GM23248 (cell line): ENCODE results near the gene RUNX3.

ENCODE experiments used
- EZH2 ChIP-seq: fragments of 200-600 bp; sonication (generic); IDR thresholded peaks from 2 replicates; pipeline ENCODE4 v1.6.1; 2018; ENCODE audit warnings: antibody characterized with exemption, mild to moderate bottlenecking; ENCODE audit not compliant: insufficient read depth, poor library complexity, severe bottlenecking
- EZH2phosphoT487 ChIP-seq: fragments of 200-600 bp; sonication (generic); IDR thresholded peaks from 2 replicates; pipeline ENCODE4 v1.6.1; 2018; ENCODE audit warnings: antibody characterized with exemption, moderate library complexity, mild to moderate bottlenecking, low read depth; ENCODE audit not compliant: insufficient read depth

GRCh38 chr1:24858277-24858676 lies 71.8 kb downstream of the RUNX3 start:
- TF ChIP-seq EZH2, result no peak
- no peak for TF ChIP-seq EZH2phosphoT487
